Esophagus squamous epithelium (tissue), 5 donors: ENCODE data around the gene MYO9A. TPM values are rescaled to one million over a fixed set of nuclear protein-coding genes. Genes with fewer than 3 reads are reported as not detected.

Experiments
- DNase-seq: peaks from one replicate; lab custom pipeline; 2025; lab: John Stamatoyannopoulos, UW
- H3K27ac ChIP-seq, 4 donors: fragments of 200-600 bp; sonication (generic); one replicate each; pipeline ENCODE4 v1.5.1; 2016 to 2019; ENCODE audit warnings: mild to moderate bottlenecking in 1 of 4
- H3K27me3 ChIP-seq, 4 donors: fragments of 200-600 bp; sonication (generic); 1 replicate in 3 of 4; 2 replicates in 1 of 4; pipeline versions ENCODE4 v1.5.1 to v1.6.0; 2017 to 2021; ENCODE audit warnings: antibody characterized with exemption in 1 of 4
- H3K36me3 ChIP-seq, 3 donors: fragments of 200-600 bp; sonication (generic); one replicate each; pipeline ENCODE4 v1.5.1; 2016 to 2019
- H3K4me1 ChIP-seq, 3 donors: fragments of 200-600 bp; sonication (generic); one replicate each; pipeline ENCODE4 v1.5.1; 2017 to 2019
- H3K4me3 ChIP-seq, 4 donors: fragments of 200-600 bp; sonication (generic); 1 replicate in 3 of 4; 2 replicates in 1 of 4; pipeline ENCODE4 v1.5.1; 2016 to 2019; ENCODE audit warnings: mild to moderate bottlenecking in 2 of 4, moderate library complexity in 1 of 4
- H3K9me3 ChIP-seq, 3 donors: fragments of 200-600 bp; sonication (generic); one replicate each; pipeline ENCODE4 v1.5.1; 2016 to 2019
- POLR2A ChIP-seq, 4 donors: fragments of 450-650 bp; IDR thresholded peaks; one replicate each; pipeline ENCODE4 v1.6.1; 2017; ENCODE audit warnings: antibody characterized with exemption in 4 of 4, mild to moderate bottlenecking in 4 of 4, moderate library complexity in 3 of 4
- WGBS, 2 donors: methylation state at CpG; one replicate each; pipeline ENCODE4 v1.1.5; 2018; 5-methylcytosine and 5-hydroxymethylcytosine counted together
- intact Hi-C: fragments of 100-400 bp; cut with DNase I; formaldehyde crosslinking; loops from one replicate; pipeline ENCODE4 v1.15.0; 2022
- total RNA-seq, 4 donors: library from RNA; depleted of rRNA; stranded (reverse); fragments of >200 nt; gene quantifications; one replicate each; pipeline ENCODE4 v1.1.0, GENCODE V29; 2016
- TF ChIP-seq, protein P1 (sequence below), 6 experiments: fragments of 450-650 bp in 4 of 6; fragments of 200-600 bp in 2 of 6; sonication (generic) in 2 of 6; IDR thresholded peaks; one replicate each; pipeline ENCODE4 v1.5.1; 2016 to 2019; ENCODE audit warnings: antibody characterized with exemption in 6 of 6, mild to moderate bottlenecking in 4 of 6, moderate library complexity in 4 of 6
- donor health status: DM: yes; HTN: yes; CAD: no.

The MYO9A gene
- total RNA-seq, 4 donors from 2014 or later, result 18.2 to 62.0 (median 35.0) TPM

DNA sequence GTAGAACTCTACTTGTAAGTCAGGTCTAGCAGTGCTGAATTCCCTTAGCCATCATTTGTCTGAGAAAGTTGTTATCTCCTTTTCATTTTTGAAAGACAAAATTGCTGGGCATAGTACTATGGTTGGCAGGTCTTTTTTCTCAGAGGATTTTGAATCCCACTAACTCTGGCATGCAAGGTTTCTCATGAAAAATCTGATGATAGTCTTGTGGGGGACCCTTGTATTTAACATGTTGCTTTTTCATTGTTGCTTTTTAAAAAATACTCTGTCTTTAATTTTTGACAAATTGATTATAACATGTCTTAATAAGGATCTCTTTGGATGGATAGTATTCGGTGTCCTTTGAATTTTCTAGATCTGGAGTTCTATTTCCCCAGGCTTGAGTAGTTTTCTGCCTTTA lies 186.7 kb downstream of the MYO9A start:
- DNase-seq, result no peak
- TF ChIP-seq POLR2A (IDR thresholded peaks at IDR 0.05), result no peak
- TF ChIP-seq, protein P1, sequence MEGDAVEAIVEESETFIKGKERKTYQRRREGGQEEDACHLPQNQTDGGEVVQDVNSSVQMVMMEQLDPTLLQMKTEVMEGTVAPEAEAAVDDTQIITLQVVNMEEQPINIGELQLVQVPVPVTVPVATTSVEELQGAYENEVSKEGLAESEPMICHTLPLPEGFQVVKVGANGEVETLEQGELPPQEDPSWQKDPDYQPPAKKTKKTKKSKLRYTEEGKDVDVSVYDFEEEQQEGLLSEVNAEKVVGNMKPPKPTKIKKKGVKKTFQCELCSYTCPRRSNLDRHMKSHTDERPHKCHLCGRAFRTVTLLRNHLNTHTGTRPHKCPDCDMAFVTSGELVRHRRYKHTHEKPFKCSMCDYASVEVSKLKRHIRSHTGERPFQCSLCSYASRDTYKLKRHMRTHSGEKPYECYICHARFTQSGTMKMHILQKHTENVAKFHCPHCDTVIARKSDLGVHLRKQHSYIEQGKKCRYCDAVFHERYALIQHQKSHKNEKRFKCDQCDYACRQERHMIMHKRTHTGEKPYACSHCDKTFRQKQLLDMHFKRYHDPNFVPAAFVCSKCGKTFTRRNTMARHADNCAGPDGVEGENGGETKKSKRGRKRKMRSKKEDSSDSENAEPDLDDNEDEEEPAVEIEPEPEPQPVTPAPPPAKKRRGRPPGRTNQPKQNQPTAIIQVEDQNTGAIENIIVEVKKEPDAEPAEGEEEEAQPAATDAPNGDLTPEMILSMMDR (IDR thresholded peaks at IDR 0.05), result no peak
- H3K9me3 ChIP-seq, result peaks cover 0 to 14% (median 0%) of the 10 kb centered on the region in 3 donors
- no peaks in the 10 kb centered on the region for H3K4me1 ChIP-seq
- H3K27ac ChIP-seq, result no peak overlapping the region
- H3K36me3 ChIP-seq, result peaks cover 0 to 74% (median 0%) of the 10 kb centered on the region in 3 donors
- H3K4me3 ChIP-seq, result no peak overlapping the region
- H3K27me3 ChIP-seq, result peaks cover 0 to 3% (median 0%) of the 10 kb centered on the region in 4 donors
- intact Hi-C loops, result no loop called here
- WGBS, 2 donors, result 100% methylated on average over 1 of the region's 1 CpG

DNA sequence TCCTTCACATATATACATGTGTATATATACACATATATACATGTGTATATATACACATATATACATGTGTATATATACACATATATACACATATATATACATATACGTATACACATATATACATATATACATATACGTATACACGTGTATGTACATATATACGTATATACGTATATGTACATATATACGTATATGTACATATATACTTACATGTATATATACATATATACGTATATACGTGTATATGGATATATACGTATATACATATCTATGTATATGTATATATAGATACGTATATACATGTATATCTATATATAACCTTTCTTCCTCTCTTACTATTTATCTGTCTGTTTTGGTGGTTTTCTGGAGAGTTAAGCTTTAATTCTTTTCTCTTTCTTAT lies 192.8 kb downstream of the MYO9A start:
- no peaks in the 10 kb centered on the region for H3K27me3 ChIP-seq
- no peak for TF ChIP-seq POLR2A (IDR thresholded peaks at IDR 0.05)
- no peak overlapping the region for H3K4me3 ChIP-seq
- H3K36me3 ChIP-seq, result peaks cover 0 to 13% (median 0%) of the 10 kb centered on the region in 3 donors
- H3K27ac ChIP-seq, result no peak overlapping the region
- intact Hi-C loops, result no loop called here
- no peaks in the 10 kb centered on the region for H3K9me3 ChIP-seq
- no peaks in the 10 kb centered on the region for H3K4me1 ChIP-seq
- 89 to 90% methylated on average over 10 of the region's 10 CpGs for WGBS, 2 donors
- DNase-seq, result no peak

DNA sequence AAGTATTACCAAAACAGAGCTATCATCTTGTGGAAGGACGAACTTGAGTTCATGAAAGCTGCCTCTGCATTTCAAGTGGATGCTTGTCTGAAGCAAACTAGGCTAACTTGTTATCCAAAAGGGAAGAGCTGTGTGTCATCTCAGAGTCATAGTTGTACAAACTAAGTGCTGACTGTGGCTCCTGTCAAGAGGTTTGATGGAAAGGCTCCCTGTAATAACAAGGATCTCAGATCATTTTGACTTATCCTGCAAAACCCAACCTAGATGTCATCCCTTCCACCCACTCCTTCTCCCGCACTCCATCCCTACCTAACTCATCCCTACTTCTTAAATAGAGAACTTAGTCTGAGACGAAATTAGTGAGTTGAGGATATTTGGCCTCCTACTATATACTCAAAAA lies 196.8 kb downstream of the MYO9A start:
- TF ChIP-seq POLR2A (IDR thresholded peaks at IDR 0.05), result no peak
- TF ChIP-seq, protein P1 (IDR thresholded peaks at IDR 0.05), result no peak
- Histone ChIP-seq H3K36me3 (no peaks in the 10 kb centered on the region), H3K27me3 (no peaks in the 10 kb centered on the region), H3K9me3 (no peaks in the 10 kb centered on the region), H3K4me3 (no peak overlapping the region), H3K4me1 (no peaks in the 10 kb centered on the region), H3K27ac (no peak overlapping the region)
- no peak for DNase-seq
- 51 to 56% methylated on average over 3 of the region's 3 CpGs for WGBS, 2 donors
- intact Hi-C loops, result no loop called here

DNA sequence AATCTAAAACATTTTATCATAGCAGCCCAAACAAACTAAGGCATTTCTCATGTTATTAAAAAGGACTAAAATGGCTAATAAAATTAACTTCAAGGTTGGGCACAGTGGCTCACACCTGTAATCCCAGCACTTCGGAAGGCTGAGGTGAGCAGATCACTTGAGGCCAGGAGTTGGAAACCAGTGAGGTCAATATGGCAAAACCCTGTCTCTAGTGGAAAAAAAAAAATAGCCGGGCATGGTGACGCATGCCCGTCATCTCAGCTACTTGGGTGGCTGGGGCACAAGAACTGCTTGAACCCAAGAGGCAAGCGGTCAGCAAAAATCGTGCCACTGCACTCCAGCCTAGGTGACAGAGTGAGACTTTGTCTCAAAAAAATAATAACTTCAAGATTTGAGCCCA lies 197.4 kb downstream of the MYO9A start:
- WGBS, 2 donors, result 84 to 87% methylated on average over 6 of the region's 6 CpGs
- no peaks in the 10 kb centered on the region for H3K4me1 ChIP-seq
- no peaks in the 10 kb centered on the region for H3K36me3 ChIP-seq
- no peak for DNase-seq
- H3K27me3 ChIP-seq, result no peaks in the 10 kb centered on the region
- H3K9me3 ChIP-seq, result no peaks in the 10 kb centered on the region
- intact Hi-C loops, result no loop called here
- TF ChIP-seq, protein P1 (IDR thresholded peaks at IDR 0.05), result no peak
- no peak for TF ChIP-seq POLR2A (IDR thresholded peaks at IDR 0.05)
- H3K27ac ChIP-seq, result peak overlapping the region in 2 of 4 donors; percentile 4 to 31
- H3K4me3 ChIP-seq, result no peak overlapping the region

DNA sequence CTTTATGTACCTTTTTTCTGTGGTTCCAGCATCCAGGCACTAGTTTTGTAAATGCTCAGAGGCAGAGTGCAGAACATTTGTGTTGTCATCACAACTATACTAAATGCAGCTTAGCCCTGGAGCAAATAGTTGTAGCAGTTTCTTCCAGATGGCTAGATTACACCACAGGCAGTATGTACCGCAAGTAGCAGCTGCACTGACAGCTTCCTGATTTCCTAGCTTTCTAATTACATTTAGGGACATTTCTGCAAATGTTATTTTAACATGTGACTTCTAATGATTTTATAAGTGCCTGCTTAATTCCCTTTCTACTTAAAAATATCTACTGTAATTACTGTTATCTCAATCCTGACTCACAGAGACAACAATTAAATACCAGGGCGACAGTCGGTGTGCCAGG lies 201.1 kb downstream of the MYO9A start:
- H3K27ac ChIP-seq, result no peak overlapping the region
- H3K9me3 ChIP-seq, result no peaks in the 10 kb centered on the region
- peaks cover 0 to 11% (median 0%) of the 10 kb centered on the region in 3 donors for H3K36me3 ChIP-seq
- no peaks in the 10 kb centered on the region for H3K27me3 ChIP-seq
- no peak for DNase-seq
- TF ChIP-seq POLR2A (IDR thresholded peaks at IDR 0.05), result no peak
- TF ChIP-seq, protein P1 (IDR thresholded peaks at IDR 0.05), result no peak
- no peak overlapping the region for H3K4me3 ChIP-seq
- no peaks in the 10 kb centered on the region for H3K4me1 ChIP-seq
- 70 to 71% methylated on average over 3 of the region's 3 CpGs for WGBS, 2 donors
- intact Hi-C loops, result no loop called here

DNA sequence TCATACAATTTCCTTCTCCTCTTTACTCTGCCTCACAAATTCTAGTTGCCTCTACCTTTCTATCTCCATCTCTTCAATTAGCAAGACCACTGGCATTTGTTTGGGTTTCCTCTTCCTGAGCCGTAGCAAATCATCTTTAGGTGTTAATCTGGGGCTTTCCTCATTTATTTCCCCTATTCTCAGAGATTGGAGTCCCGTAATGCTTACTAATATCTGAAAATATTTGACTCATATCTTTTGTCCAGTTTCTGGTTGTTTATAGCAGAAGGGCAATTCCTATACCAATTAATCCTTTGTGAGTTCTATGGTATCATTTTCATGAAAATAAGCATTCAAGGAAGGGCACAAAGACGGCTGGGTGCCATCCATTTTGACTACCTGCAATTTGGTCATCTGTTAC lies 203.9 kb downstream of the MYO9A start:
- no peak for TF ChIP-seq POLR2A (IDR thresholded peaks at IDR 0.05)
- TF ChIP-seq, protein P1 (IDR thresholded peaks at IDR 0.05), result no peak
- peaks cover 0 to 21% (median 0%) of the 10 kb centered on the region in 3 donors for H3K36me3 ChIP-seq
- 68 to 91% methylated on average over 3 of the region's 3 CpGs for WGBS, 2 donors
- no peaks in the 10 kb centered on the region for H3K4me1 ChIP-seq
- H3K27me3 ChIP-seq, result no peaks in the 10 kb centered on the region
- H3K4me3 ChIP-seq, result no peak overlapping the region
- intact Hi-C loops, result no loop called here
- no peak overlapping the region for H3K27ac ChIP-seq
- DNase-seq, result no peak
- no peaks in the 10 kb centered on the region for H3K9me3 ChIP-seq
